K562 (cell line): ENCODE results near the gene SCFD2. TPM values are rescaled to one million over a fixed set of nuclear protein-coding genes. Genes with fewer than 3 reads are reported as not detected.
A peak's percentile ranks its signal among the peaks of the same experiment; 100 is the strongest.

ENCODE experiments used
- ERF ChIP-seq: fragments of 450-650 bp; formaldehyde crosslinking; IDR thresholded peaks from 2 replicates; pipeline ENCODE4 v1.4.0; 2020; ENCODE audit warnings: mild to moderate bottlenecking, mixed read lengths
- GTF2A2 ChIP-seq: IDR thresholded peaks from 2 replicates; pipeline ENCODE4 v1.6.1; 2016; ENCODE audit warnings: mild to moderate bottlenecking, missing genetic modification characterization, missing compliant biosample characterization
- MBD2 ChIP-seq: sonication (generic); IDR thresholded peaks from 2 replicates; pipeline ENCODE4 v1.6.1; 2016; ENCODE audit warnings: low read depth, borderline replicate concordance
- SIN3B ChIP-seq: fragments of 450-650 bp; IDR thresholded peaks from 2 replicates; pipeline ENCODE4 v1.6.1; 2017; ENCODE audit warnings: low read depth, mild to moderate bottlenecking, moderate library complexity
- ZNF431 ChIP-seq: sonication (generic); formaldehyde crosslinking; IDR thresholded peaks from 2 replicates; pipeline ENCODE4 v1.8.0; 2022; ENCODE audit warnings: mild to moderate bottlenecking, missing genetic modification reagents
- ZNF445 ChIP-seq: fragments of 250-450 bp; sonication (Bioruptor Pico); IDR thresholded peaks from 2 replicates; pipeline ENCODE4 v1.4.0; 2020; ENCODE audit warnings: low read depth, mild to moderate bottlenecking, moderate library complexity
- ZNF785 ChIP-seq: fragments of 250-450 bp; sonication (Bioruptor Pico); IDR thresholded peaks from 2 replicates; pipeline ENCODE4 v1.4.0; 2020; ENCODE audit warnings: mild to moderate bottlenecking
- ZNF830 ChIP-seq: fragments of 250-450 bp; sonication (Bioruptor Pico); IDR thresholded peaks from 2 replicates; pipeline ENCODE4 v1.5.0; 2021; ENCODE audit warnings: mild to moderate bottlenecking
- polyA plus RNA-seq, 8 experiments: library from polyadenylated mRNA; depleted of rRNA in 4 of 8; stranded (reverse) in 5 of 8; unstranded in 3 of 8; fragments of >200 nt; fragmentation: Nextera tagmentation in 2 of 8; fragmentation: Illumina TruSeq in 1 of 8; extraction: Ambion mirVana in 2 of 8; extraction: Trizol in 1 of 8; gene quantifications; 2 replicates each; pipeline versions ENCODE4 v1.2.1 to v1.2.3, GENCODE V29; 2011 to 2014; ENCODE audit warnings: inconsistent platforms in 1 of 8, missing spikeins in 1 of 8
- total RNA-seq, 7 experiments: library from RNA; depleted of rRNA in 6 of 7; stranded (reverse); fragments of >200 nt in 6 of 7; fragmentation: Illumina TruSeq in 2 of 7; extraction: Trizol in 2 of 7; gene quantifications; 2 replicates each; pipeline versions ENCODE4 v1.2.1 to v1.2.3, GENCODE V29; 2011 to 2021; ENCODE audit warnings: low replicate concordance in 1 of 7
- TF ChIP-seq, protein P1 (sequence below): IDR thresholded peaks from 2 replicates; pipeline ENCODE4 v1.6.1; 2016; ENCODE audit warnings: missing genetic modification characterization, missing compliant biosample characterization
- TF ChIP-seq, protein P2 (sequence below), 2 experiments: fragments of 450-650 bp in 1 of 2; sonication (generic) in 1 of 2; formaldehyde crosslinking in 1 of 2; IDR thresholded peaks in 1 of 2; conservative IDR thresholded peaks in 1 of 2; 2 replicates each; pipeline versions ENCODE4 v1.6.1 to v1.8.1; 2016 to 2023; ENCODE audit warnings: mild to moderate bottlenecking in 2 of 2, moderate library complexity in 2 of 2, inconsistent platforms in 1 of 2, missing genetic modification reagents in 1 of 2
- TF ChIP-seq, protein P3 (sequence below), 2 experiments: IDR thresholded peaks; 2 replicates each; pipeline ENCODE4 v1.6.1; 2011; ENCODE audit warnings: borderline replicate concordance in 1 of 2, control low read depth in 1 of 2, low read depth in 1 of 2, low read length in 1 of 2, mild to moderate bottlenecking in 1 of 2, mixed read lengths in 1 of 2, moderate library complexity in 1 of 2; ENCODE audit not compliant: insufficient read depth in 1 of 2, insufficient read length in 1 of 2, poor library complexity in 1 of 2, severe bottlenecking in 1 of 2; ENCODE audit errors: extremely low read depth in 1 of 2
- TF ChIP-seq, protein P4 (sequence below): fragments of 450-650 bp; conservative IDR thresholded peaks from 2 replicates; pipeline ENCODE4 v1.6.1; 2016; ENCODE audit warnings: missing genetic modification characterization, low read depth, mild to moderate bottlenecking, missing compliant biosample characterization, moderate library complexity
- TF ChIP-seq, protein P5 (sequence below): fragments of 450-650 bp; IDR thresholded peaks from 2 replicates; pipeline ENCODE4 v1.7.1; 2018; ENCODE audit warnings: mild to moderate bottlenecking, low read depth; ENCODE audit not compliant: partially characterized antibody

SCFD2 gene
- total and polyA plus RNA-seq, 9 of the 15 experiments (the other 6 are each of a cell fraction or from before 2014, with no cell fraction given), result 5.7 to 30.3 (median 22.8) TPM

DNA sequence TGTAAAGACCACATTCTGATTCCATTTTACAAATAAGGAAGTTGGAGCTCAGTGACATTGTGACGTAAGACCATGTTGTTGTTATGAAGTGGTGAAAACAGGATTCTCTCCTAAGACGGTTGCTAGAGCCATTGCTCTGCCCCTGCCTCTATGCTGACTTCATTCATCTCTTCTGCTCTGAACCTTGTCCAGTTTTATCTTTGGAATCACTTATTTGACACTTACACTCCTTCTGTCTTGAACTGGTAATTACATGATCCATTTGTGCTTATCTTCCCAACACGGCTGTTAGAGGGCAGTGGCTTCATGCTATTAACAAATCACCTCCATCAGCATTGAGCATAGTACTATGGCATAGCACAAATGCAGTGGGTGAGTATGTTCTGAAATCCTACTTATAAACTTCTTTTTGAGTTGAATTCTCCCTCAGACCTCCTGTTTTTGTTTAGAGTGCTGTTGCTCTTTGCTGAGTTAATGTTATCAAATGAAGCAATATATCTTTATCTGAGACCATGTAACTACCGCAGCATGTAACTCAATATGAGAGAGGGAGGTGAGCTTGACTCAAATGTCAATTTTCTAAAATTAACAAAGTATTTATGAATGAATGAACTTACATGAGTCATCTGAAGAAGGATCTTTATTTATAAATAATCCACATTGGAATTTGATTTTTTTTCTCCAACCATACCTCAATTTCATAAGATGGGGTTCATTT lies 326.0 kb downstream of the SCFD2 start (continued):
- TF ChIP-seq, protein P1, sequence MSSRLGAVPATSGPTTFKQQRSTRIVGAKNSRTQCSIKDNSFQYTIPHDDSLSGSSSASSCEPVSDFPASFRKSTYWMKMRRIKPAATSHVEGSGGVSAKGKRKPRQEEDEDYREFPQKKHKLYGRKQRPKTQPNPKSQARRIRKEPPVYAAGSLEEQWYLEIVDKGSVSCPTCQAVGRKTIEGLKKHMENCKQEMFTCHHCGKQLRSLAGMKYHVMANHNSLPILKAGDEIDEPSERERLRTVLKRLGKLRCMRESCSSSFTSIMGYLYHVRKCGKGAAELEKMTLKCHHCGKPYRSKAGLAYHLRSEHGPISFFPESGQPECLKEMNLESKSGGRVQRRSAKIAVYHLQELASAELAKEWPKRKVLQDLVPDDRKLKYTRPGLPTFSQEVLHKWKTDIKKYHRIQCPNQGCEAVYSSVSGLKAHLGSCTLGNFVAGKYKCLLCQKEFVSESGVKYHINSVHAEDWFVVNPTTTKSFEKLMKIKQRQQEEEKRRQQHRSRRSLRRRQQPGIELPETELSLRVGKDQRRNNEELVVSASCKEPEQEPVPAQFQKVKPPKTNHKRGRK (tag), result no peak
- no peak for TF ChIP-seq MBD2
- TF ChIP-seq, protein P2, sequence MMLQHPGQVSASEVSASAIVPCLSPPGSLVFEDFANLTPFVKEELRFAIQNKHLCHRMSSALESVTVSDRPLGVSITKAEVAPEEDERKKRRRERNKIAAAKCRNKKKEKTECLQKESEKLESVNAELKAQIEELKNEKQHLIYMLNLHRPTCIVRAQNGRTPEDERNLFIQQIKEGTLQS (IDR thresholded peaks at IDR 0.05), result peak; percentile 55
- TF ChIP-seq, protein P2 (CRISPR knock-in tag; conservative IDR thresholded peaks at IDR 0.05), result no peak
- TF ChIP-seq, protein P3, sequence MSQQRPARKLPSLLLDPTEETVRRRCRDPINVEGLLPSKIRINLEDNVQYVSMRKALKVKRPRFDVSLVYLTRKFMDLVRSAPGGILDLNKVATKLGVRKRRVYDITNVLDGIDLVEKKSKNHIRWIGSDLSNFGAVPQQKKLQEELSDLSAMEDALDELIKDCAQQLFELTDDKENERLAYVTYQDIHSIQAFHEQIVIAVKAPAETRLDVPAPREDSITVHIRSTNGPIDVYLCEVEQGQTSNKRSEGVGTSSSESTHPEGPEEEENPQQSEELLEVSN (IDR thresholded peaks at IDR 0.05; ENCODE audit: borderline replicate concordance in 1 of 2, extremely low read depth in 1 of 2, insufficient read depth in 1 of 2, insufficient read length in 1 of 2, low read depth in 1 of 2, low read length in 1 of 2, poor library complexity in 1 of 2, severe bottlenecking in 1 of 2), result no peak
- no peak for TF ChIP-seq ZNF785 (CRISPR knock-in tag)
- TF ChIP-seq GTF2A2 (tag), result no peak
- no peak for TF ChIP-seq ERF (CRISPR knock-in tag)
- TF ChIP-seq ZNF431, result no peak
- TF ChIP-seq, protein P4, sequence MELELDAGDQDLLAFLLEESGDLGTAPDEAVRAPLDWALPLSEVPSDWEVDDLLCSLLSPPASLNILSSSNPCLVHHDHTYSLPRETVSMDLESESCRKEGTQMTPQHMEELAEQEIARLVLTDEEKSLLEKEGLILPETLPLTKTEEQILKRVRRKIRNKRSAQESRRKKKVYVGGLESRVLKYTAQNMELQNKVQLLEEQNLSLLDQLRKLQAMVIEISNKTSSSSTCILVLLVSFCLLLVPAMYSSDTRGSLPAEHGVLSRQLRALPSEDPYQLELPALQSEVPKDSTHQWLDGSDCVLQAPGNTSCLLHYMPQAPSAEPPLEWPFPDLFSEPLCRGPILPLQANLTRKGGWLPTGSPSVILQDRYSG (tag), result no peak
- no peak for TF ChIP-seq ZNF830 (CRISPR knock-in tag)
- TF ChIP-seq, protein P5, sequence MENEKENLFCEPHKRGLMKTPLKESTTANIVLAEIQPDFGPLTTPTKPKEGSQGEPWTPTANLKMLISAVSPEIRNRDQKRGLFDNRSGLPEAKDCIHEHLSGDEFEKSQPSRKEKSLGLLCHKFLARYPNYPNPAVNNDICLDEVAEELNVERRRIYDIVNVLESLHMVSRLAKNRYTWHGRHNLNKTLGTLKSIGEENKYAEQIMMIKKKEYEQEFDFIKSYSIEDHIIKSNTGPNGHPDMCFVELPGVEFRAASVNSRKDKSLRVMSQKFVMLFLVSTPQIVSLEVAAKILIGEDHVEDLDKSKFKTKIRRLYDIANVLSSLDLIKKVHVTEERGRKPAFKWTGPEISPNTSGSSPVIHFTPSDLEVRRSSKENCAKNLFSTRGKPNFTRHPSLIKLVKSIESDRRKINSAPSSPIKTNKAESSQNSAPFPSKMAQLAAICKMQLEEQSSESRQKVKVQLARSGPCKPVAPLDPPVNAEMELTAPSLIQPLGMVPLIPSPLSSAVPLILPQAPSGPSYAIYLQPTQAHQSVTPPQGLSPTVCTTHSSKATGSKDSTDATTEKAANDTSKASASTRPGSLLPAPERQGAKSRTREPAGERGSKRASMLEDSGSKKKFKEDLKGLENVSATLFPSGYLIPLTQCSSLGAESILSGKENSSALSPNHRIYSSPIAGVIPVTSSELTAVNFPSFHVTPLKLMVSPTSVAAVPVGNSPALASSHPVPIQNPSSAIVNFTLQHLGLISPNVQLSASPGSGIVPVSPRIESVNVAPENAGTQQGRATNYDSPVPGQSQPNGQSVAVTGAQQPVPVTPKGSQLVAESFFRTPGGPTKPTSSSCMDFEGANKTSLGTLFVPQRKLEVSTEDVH, result no peak
- no peak for TF ChIP-seq SIN3B
- TF ChIP-seq ZNF445 (CRISPR knock-in tag), result no peak
